Epithelial cell of proximal tubule (primary cell): ENCODE measurements around the gene PAX8. TPM values are rescaled to one million over a fixed set of nuclear protein-coding genes. Genes with fewer than 3 reads are reported as not detected.

Experiments used
- DNase-seq: peaks from one replicate; pipeline ENCODE4 v3.0.0-alpha.2; 2011; ENCODE audit warnings: low read depth
- H3K4me3 ChIP-seq: 2 replicates; pipeline ENCODE4 v1.5.1; 2011; ENCODE audit warnings: low read depth, mild to moderate bottlenecking, low read length
- CTCF ChIP-seq: conservative IDR thresholded peaks from 2 replicates; pipeline ENCODE4 v1.5.1; 2012; ENCODE audit warnings: low read depth, mild to moderate bottlenecking, low read length
- total RNA-seq: library from RNA; depleted of rRNA; stranded (reverse); fragments of >200 nt; gene quantifications from 2 replicates; pipeline ENCODE4 v1.2.3, GENCODE V29; 2015

PAX8 gene
- total RNA-seq, 1 donor from 2014 or later: 127 TPM

GRCh38 chr2:113209646-113210171 is 69.0 kb downstream of the PAX8 start:
- H3K4me3 ChIP-seq: no peak overlapping the region
- TF ChIP-seq CTCF: no peak
- DNase-seq: no peak

GRCh38 chr2:113209011-113209645 is 69.6 kb downstream of the PAX8 start:
- no peak for DNase-seq
- no peak for TF ChIP-seq CTCF
- H3K4me3 ChIP-seq: no peak overlapping the region

- TF ChIP-seq CTCF: no peak
- H3K4me3 ChIP-seq: no peak overlapping the region
- no peak for DNase-seq
Observed at GRCh38 chr2:113208396-113208795, 70.3 kb downstream of the PAX8 start.

GRCh38 chr2:113207021-113207420 is 71.7 kb downstream of the PAX8 start:
- no peak for TF ChIP-seq CTCF
- no peak for DNase-seq
- no peak overlapping the region for H3K4me3 ChIP-seq

GRCh38 chr2:113206251-113206650 is 72.5 kb downstream of the PAX8 start:
- no peak for TF ChIP-seq CTCF
- H3K4me3 ChIP-seq: no peak overlapping the region
- no peak for DNase-seq

- TF ChIP-seq CTCF: peak; percentile 86
- no peak for DNase-seq
Observed at GRCh38 chr2:113203901-113204519, 74.7 kb downstream of the PAX8 start.

GRCh38 chr2:113203217-113203530 is 75.5 kb downstream of the PAX8 start:
- TF ChIP-seq CTCF: no peak
- no peak overlapping the region for H3K4me3 ChIP-seq
- no peak for DNase-seq

More at GRCh38 chr2:113203901-113204519, 74.7 kb downstream of the PAX8 start:
- no peak overlapping the region for H3K4me3 ChIP-seq
